ENCODE data around the gene IFI16. TPM values are rescaled to one million over a fixed set of nuclear protein-coding genes. Genes with fewer than 3 reads are reported as not detected.

Gene IFI16
- total RNA-seq, result 262 and 265 TPM in 2 replicates

DNA sequence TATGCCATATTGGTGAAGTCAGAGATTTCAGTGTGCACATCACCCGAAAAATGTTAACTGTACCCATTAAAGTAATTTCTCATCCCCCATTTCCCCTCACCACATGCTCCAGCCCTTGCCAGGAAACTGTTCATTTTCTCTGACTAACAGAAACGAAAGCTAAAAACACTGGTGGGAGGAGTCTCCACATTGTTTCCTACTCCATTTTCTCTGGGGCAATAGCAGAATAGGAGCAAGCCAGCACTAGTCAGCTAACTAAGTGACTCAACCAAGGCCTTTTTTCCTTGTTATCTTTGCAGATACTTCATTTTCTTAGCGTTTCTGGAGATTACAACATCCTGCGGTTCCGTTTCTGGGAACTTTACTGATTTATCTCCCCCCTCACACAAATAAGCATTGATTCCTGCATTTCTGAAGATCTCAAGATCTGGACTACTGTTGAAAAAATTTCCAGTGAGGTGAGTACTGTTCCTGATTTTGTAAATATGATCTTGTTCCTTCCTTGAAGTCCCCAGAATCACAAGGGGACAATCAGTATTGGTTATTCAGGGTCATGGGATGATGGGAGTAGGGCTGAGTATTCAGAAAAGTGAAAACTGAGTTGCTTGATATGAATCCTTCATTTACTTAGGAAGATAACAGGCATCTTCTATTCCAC is at the start of gene IFI16:
TSS of gene IFI16 (plus strand) at position 204 of the 658 bp plus-strand sequence. CDS start 4,774 bp downstream, outside the sequence.
- intact Hi-C loops (cut with micrococcal nuclease), result loop anchor here (1.0 to 10.0 kb wide), 7 partner anchors 12 to 1875 kb away; partner anchors contain the start of genes DCAF8, ETV3 and PYHIN1

- intact Hi-C loops (cut with micrococcal nuclease), result no loop called here
Measured at GRCh38 chr1:158961178-158961577, 48.5 kb upstream of the IFI16 start.

- intact Hi-C loops (cut with micrococcal nuclease), result no loop called here
Measured at GRCh38 chr1:158962983-158963382, 46.7 kb upstream of the IFI16 start.

DNA sequence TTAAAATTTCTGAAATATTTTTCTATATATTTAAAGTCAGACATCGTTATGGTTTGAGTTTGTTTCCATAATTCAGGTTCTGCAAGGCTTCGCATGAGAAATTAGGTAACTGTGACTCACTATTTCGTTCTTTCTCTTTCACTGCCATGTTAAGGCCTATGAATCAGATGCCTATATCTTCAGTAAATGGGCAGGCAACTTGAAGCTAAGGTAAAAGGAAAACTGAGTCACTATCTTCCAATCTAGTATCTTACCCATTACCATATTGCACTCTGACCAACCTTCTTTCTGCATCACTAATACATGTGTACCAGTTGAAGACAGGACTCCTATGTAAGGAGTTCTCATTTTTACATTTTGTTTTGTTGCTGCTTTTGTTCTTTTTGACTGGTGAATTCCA is 40.5 kb upstream of the IFI16 start:
- intact Hi-C loops (cut with micrococcal nuclease), result no loop called here

DNA sequence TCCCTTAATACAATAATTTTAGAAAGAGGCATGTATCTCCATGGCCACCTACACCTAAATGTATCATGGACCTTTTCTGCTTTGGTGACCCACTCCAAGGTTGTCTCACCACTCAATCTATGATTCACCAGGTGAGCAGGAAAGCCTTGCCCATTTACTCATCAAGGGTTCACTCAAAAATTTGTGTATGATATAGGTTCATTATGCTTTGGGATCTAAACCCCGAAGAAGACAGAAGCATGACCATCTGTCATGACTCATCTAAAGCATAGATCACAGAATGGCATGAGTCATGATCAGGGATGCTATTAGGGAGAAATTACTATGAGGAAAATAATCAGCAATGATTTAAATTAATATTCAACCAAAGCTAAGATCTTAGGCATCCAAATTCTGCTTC is 39.9 kb upstream of the IFI16 start:
- intact Hi-C loops (cut with micrococcal nuclease), result no loop called here

- intact Hi-C loops (cut with micrococcal nuclease), result no loop called here
Measured at GRCh38 chr1:158972841-158973240, 36.9 kb upstream of the IFI16 start.

DNA sequence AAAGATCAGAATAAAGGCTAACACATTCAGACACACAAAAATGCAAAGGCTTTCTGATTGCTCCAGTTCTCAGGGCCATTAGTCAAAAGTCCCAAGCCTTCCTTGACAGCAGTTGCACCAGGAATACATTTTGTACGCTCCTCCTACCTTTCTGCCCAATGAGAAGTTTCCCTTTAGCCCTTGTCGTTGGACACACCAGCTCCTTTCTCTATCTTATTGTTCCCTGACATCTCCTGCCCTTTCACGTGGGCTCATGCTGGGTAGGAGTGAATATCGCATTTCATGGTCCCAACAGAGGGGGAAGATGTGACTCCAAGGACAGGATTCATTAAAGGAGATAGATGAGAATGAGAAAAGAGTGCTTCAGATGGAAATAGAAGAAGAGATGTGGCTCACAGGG is 33.5 kb upstream of the IFI16 start:
- intact Hi-C loops (cut with micrococcal nuclease), result no loop called here

DNA sequence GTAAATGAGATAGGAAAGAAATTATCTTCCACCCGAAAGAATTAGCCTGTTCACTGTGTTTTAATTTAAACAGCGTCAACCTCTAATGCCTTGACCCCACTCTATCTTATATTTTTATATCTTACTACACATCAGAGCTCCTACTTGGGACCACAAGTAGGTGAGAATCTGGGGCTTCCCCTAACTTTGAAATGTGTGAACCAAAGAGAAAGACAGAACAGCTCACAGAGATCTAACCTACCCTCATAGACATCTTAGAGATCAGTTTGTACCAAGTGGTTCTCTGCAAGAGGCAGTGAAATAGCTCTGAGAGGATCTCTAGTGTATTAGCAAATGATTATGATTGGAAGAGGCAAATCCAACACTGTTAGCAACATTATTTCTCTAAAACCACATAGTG is 31.0 kb upstream of the IFI16 start:
- intact Hi-C loops (cut with micrococcal nuclease), result no loop called here

DNA sequence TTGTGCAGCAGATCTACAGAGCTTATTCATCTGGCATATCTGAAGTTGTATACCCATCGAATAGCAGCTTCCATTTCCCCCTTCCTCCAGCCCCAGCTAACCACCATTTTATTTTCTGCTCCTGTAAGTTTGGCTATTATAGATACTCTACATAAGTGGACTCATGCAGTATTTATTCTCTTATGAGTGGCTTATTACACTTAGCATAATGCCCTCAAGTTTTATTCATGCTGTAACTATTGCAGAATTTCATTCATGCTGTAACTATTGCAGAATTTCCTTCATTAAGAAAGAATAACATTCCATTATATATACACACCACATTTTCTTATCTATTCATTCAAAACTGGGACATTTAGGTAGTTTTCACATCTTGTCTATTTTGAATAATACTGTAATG is 30.5 kb upstream of the IFI16 start:
- intact Hi-C loops (cut with micrococcal nuclease), result no loop called here

GRCh38 chr1:158983235-158983634 is 26.5 kb upstream of the IFI16 start:
- intact Hi-C loops (cut with micrococcal nuclease), result no loop called here

DNA sequence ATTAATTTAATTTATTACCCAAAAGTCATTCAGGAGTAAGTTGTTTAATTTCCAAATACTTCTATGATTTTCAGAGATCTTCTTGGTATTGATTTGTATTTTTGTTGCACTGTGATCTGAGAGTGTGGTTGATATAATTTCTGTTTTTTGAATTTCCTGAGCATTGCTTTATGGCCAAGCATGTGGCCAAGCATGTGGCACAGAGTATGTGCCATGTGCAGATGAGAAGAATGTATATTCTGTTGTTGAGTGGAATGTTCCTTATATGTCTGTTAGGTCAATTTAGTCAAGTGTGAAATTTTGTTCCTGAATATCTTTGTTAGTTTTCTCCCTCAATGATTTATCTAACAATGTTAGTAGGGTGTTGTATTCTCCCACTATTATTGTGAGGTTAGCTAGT is 25.3 kb upstream of the IFI16 start:
- intact Hi-C loops (cut with micrococcal nuclease), result no loop called here

DNA sequence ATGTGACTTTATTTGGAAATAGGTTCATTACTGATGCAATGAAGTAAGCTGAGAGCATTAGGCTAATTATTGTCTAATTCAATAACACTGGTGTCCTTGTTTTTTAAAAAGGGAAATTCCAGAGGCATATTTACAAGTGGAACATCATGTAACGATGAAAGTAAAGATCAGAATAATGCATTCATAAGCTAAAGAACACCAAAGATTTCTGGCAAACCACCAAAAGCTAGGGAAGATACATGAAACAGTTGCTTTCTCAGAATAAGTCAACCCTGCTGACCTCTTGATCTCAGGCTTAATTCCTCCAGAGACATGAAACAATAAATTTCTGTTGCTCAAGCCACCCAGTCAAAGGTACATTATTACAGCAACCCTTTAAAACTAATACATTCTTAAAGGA is 20.3 kb upstream of the IFI16 start:
- intact Hi-C loops (cut with micrococcal nuclease), result no loop called here

DNA sequence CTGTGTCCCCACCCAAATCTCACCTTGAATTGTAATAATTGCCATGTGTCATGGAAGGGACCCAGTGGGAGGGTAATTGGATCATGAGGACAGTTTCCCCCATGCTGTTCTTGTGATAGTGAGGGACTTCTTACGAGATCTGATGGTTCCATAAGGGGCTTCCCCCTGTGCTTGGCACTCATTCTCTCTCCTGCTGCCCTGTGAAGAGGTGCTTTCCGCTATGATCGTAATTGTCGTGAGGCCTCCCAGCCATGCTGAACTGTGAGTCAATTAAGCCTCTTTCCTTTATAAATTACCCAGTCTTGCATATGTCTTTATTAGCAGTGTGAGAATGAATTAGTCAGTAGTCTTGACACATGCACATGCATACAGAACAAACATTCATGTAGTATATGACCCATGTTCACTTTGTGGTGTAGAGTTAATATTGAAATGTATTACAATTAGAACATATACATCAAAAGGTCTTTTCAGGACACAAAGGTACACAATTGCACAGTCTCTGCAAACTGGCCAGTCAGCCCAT is 16.9 kb upstream of the IFI16 start:
- intact Hi-C loops (cut with micrococcal nuclease), result loop anchor here (10.0 kb wide), 1 partner anchor 338 kb away; no protein-coding TSS in a partner anchor

GRCh38 chr1:158996998-158997397 is 12.7 kb upstream of the IFI16 start:
- intact Hi-C loops (cut with micrococcal nuclease), result loop anchor here (5.0 to 10.0 kb wide), 2 partner anchors 342 to 750 kb away; no protein-coding TSS in a partner anchor

GRCh38 chr1:158998037-158998780 is 11.5 kb upstream of the IFI16 start:
- intact Hi-C loops (cut with micrococcal nuclease), result loop anchor here (1.0 to 10.0 kb wide), 7 partner anchors 11 to 794 kb away; partner anchors contain the start of genes IFI16 and PYHIN1

- intact Hi-C loops (cut with micrococcal nuclease), result loop anchor here (1.0 to 10.0 kb wide), 7 partner anchors 11 to 794 kb away; partner anchors contain the start of genes IFI16 and PYHIN1
Measured at GRCh38 chr1:158998781-158999161, 10.9 kb upstream of the IFI16 start.

GRCh38 chr1:158999316-159000069 is 10.2 kb upstream of the IFI16 start:
- intact Hi-C loops (cut with micrococcal nuclease), result loop anchor here (2.0 to 10.0 kb wide), 3 partner anchors 69 to 752 kb away; partner anchors contain the start of gene PYHIN1

GRCh38 chr1:159000070-159000409 is 9.7 kb upstream of the IFI16 start:
- intact Hi-C loops (cut with micrococcal nuclease), result no loop called here

DNA sequence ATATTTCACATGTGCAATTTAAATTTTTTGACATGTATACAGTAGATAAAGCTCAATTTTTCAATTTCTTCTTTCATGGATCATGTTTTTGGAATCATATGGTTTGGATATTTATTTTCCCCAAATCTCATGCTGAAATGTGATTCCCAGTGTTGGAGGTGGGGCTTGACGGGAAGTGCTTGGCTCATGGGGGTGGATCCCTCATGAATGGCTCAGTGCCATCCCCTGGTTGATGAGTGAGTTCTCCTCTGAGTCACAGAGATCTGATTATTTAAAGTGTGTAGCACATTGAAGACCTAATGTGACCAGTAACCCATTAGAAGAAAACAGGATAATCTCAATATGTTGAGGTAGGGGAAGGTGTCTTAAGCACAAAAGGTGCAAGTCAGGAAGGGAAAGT is 9.1 kb upstream of the IFI16 start:
- intact Hi-C loops (cut with micrococcal nuclease), result no loop called here

DNA sequence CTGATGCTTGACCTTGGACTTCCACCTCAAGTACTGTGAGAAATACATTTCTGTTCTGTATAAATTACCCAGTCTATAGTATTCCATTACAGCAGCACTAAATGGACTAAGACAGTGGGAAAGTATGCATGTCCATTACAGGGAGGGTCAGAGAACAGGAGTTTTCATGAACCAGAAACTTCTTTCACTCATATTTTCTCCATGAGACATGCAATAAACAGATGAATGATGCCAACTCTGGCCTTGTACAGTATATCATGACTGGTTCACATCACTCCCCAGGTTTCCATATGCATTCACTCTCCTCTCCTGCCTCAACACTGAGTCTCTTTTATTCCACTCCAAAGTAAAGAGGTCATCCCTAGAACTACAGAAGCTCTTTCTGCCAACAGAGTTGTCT is 4.5 kb upstream of the IFI16 start:
- intact Hi-C loops (cut with micrococcal nuclease), result no loop called here

GRCh38 chr1:159005676-159006075 is 4.0 kb upstream of the IFI16 start:
- intact Hi-C loops (cut with micrococcal nuclease), result no loop called here
